Measurements from ENCODE around the gene HMX3.

The HMX3 gene

GRCh38 chr10:123135415-123136141 is at the start of gene HMX3:
HMX3 (plus strand) TSS chr10:123135970; CDS start chr10:123136051, 81 bp downstream.
- no peak for DNase-seq (ENCODE audit: low read depth)

- DNase-seq (ENCODE audit: low read depth) = no peak
These were observed 49.5 kb upstream of the HMX3 start for GRCh38 chr10:123086281-123086680.

- no peak for DNase-seq (ENCODE audit: low read depth)
These were observed 48.4 kb upstream of the HMX3 start for GRCh38 chr10:123087348-123087747.

GRCh38 chr10:123087786-123088185 is 48.0 kb upstream of the HMX3 start:
- DNase-seq (ENCODE audit: low read depth) = no peak

- no peak for DNase-seq (ENCODE audit: low read depth)
These were observed 42.9 kb upstream of the HMX3 start for GRCh38 chr10:123092635-123093414.

GRCh38 chr10:123093489-123093888 is 42.3 kb upstream of the HMX3 start:
- DNase-seq (ENCODE audit: low read depth) = no peak

GRCh38 chr10:123096452-123096851 is 39.3 kb upstream of the HMX3 start:
- DNase-seq (ENCODE audit: low read depth) = no peak

- DNase-seq (ENCODE audit: low read depth) = no peak
These were observed 38.7 kb upstream of the HMX3 start for GRCh38 chr10:123097039-123097438.

- no peak for DNase-seq (ENCODE audit: low read depth)
These were observed 35.6 kb upstream of the HMX3 start for GRCh38 chr10:123100030-123100762.

GRCh38 chr10:123101872-123102271 is 33.9 kb upstream of the HMX3 start:
- DNase-seq (ENCODE audit: low read depth) = no peak

- no peak for DNase-seq (ENCODE audit: low read depth)
These were observed 33.1 kb upstream of the HMX3 start for GRCh38 chr10:123102673-123103072.

GRCh38 chr10:123103944-123104343 is 31.8 kb upstream of the HMX3 start:
- DNase-seq (ENCODE audit: low read depth) = no peak

GRCh38 chr10:123109466-123109865 is 26.3 kb upstream of the HMX3 start:
- no peak for DNase-seq (ENCODE audit: low read depth)

GRCh38 chr10:123117644-123118417 is 17.9 kb upstream of the HMX3 start:
- DNase-seq (ENCODE audit: low read depth) = no peak

GRCh38 chr10:123119081-123119480 is 16.7 kb upstream of the HMX3 start:
- DNase-seq (ENCODE audit: low read depth) = no peak

- no peak for DNase-seq (ENCODE audit: low read depth)
These were observed 9.5 kb upstream of the HMX3 start for GRCh38 chr10:123126246-123126645.

GRCh38 chr10:123129618-123130271 is 6.0 kb upstream of the HMX3 start:
- no peak for DNase-seq (ENCODE audit: low read depth)

- peak; percentile 69 for DNase-seq (ENCODE audit: low read depth)
These were observed 2.9 kb upstream of the HMX3 start for GRCh38 chr10:123132576-123133477.

GRCh38 chr10:123133541-123134342 is 2.0 kb upstream of the HMX3 start:
- DNase-seq (ENCODE audit: low read depth) = no peak
